GM21529 (cell line): ENCODE data around the gene C7.
"Not testable (repeated sequence)": the region's sequence is repeated elsewhere in the genome, so short reads cannot be mapped to it uniquely, and the experiment has no call there.

Experiments used
- ATAC-seq: cut with Tn5 transposase; IDR thresholded peaks from one replicate; pipeline ENCODE4 v1.9.1; 2021; ENCODE audit not compliant: unreplicated experiment

The C7 gene

GRCh38 chr5:40988746-40989510, 79.6 kb downstream of the C7 start:
- no peak for ATAC-seq

- ATAC-seq: no peak
These were observed 82.1 kb downstream of the C7 start for GRCh38 chr5:40991168-40991980.

- ATAC-seq: no peak
These were observed 82.8 kb downstream of the C7 start for GRCh38 chr5:40991981-40992559.

GRCh38 chr5:40995801-40996586, 86.7 kb downstream of the C7 start:
- ATAC-seq: no peak

GRCh38 chr5:40999142-40999541, 89.8 kb downstream of the C7 start:
- ATAC-seq: no peak

GRCh38 chr5:40999966-41000365, 90.7 kb downstream of the C7 start:
- no peak for ATAC-seq

- ATAC-seq: no peak
These were observed 94.5 kb downstream of the C7 start for GRCh38 chr5:41003670-41004376.

GRCh38 chr5:41004931-41005330, 95.6 kb downstream of the C7 start:
- ATAC-seq: no peak

- no peak for ATAC-seq
These were observed 99.9 kb downstream of the C7 start for GRCh38 chr5:41009232-41009631.

GRCh38 chr5:41010572-41010971, 101.3 kb downstream of the C7 start:
- ATAC-seq: no peak

- ATAC-seq: no peak
These were observed 103.0 kb downstream of the C7 start for GRCh38 chr5:41012318-41012717.

GRCh38 chr5:41022600-41022999, 113.3 kb downstream of the C7 start:
- not testable (repeated sequence) for ATAC-seq
